ENCODE results near the gene SHISAL1.

The SHISAL1 gene

DNA sequence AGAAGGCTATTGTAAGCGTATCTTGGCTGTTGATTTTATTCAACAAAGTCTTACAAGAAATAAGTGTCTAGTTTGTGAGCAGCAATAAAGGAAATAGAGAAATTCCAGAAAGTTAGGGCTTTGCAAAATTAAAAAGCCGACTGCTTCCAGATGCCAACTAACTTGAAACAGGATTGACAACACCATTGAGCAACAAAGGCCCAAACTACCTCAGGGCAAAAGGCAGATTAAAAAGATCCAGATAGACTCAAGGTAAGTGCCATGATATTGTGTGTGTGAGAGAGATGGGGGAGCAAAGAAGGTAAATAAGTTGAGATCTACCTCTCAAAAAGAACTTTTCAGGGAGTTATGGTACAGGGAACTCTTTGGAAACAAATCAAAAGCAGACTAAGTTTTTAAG lies 82.9 kb downstream of the SHISAL1 start:
- Histone ChIP-seq H3K36me3 (no peaks in the 10 kb centered on the region), H3K9me3 (no peaks in the 10 kb centered on the region), H3K27me3 (no peaks in the 10 kb centered on the region), H3K4me1 (no peaks in the 10 kb centered on the region), H3K4me3 (ENCODE audit: low read depth, low read length) (no peak overlapping the region)
- TF ChIP-seq, protein P1, sequence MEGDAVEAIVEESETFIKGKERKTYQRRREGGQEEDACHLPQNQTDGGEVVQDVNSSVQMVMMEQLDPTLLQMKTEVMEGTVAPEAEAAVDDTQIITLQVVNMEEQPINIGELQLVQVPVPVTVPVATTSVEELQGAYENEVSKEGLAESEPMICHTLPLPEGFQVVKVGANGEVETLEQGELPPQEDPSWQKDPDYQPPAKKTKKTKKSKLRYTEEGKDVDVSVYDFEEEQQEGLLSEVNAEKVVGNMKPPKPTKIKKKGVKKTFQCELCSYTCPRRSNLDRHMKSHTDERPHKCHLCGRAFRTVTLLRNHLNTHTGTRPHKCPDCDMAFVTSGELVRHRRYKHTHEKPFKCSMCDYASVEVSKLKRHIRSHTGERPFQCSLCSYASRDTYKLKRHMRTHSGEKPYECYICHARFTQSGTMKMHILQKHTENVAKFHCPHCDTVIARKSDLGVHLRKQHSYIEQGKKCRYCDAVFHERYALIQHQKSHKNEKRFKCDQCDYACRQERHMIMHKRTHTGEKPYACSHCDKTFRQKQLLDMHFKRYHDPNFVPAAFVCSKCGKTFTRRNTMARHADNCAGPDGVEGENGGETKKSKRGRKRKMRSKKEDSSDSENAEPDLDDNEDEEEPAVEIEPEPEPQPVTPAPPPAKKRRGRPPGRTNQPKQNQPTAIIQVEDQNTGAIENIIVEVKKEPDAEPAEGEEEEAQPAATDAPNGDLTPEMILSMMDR (IDR thresholded peaks at IDR 0.05; ENCODE audit: low read depth, low read length), result no peak
- no peak for DNase-seq

DNA sequence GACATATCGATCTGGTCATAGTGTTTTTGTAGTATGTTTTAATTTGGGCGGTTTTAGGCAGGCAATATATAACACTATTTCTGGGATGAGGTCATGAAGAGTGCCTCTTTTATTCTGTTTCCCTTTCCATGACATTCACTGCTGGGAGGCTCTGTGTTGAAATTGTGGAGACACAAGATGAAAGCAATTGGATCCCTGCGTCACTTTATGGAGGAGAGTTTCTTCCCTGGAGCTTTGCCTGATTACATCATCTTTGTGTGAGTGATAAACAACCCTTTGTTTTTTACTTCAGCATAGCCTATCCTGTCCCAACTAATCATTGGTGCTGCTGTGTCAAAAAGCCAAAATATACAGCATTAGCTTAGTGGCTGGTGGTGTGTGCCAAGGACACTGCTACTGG lies 83.4 kb downstream of the SHISAL1 start:
- TF ChIP-seq, protein P1 (IDR thresholded peaks at IDR 0.05; ENCODE audit: low read depth, low read length), result no peak
- no peaks in the 10 kb centered on the region for H3K36me3 ChIP-seq
- no peak for DNase-seq
- H3K27me3 ChIP-seq, result no peaks in the 10 kb centered on the region
- no peak overlapping the region for H3K4me3 ChIP-seq (ENCODE audit: low read depth, low read length)
- no peaks in the 10 kb centered on the region for H3K4me1 ChIP-seq
- no peaks in the 10 kb centered on the region for H3K9me3 ChIP-seq

DNA sequence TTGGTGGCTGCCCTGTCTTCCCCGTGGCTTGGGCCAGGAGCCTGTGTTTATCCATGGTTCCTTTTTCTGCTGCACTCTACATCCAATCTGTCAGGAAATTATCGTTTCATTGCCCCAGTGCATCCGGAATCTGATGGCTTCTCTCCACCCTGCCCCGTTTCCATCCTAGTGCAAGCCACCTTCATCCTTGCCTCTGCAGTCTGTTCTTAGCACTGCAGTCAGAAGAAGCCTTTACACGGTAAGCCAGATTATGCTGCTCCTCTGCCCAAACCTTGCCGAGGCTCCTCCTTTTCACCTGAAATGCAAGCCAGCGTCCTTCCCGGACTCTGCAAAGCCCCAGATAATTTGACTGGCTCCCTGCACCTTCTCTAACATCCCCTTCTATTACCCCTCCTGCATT lies 86.9 kb downstream of the SHISAL1 start:
- H3K36me3 ChIP-seq, result no peaks in the 10 kb centered on the region
- H3K4me3 ChIP-seq (ENCODE audit: low read depth, low read length), result no peak overlapping the region
- DNase-seq, result no peak
- H3K9me3 ChIP-seq, result no peaks in the 10 kb centered on the region; the same call in none of the 2 replicates
- TF ChIP-seq, protein P1 (IDR thresholded peaks at IDR 0.05; ENCODE audit: low read depth, low read length), result no peak
- H3K4me1 ChIP-seq, result no peaks in the 10 kb centered on the region
- H3K27me3 ChIP-seq, result no peaks in the 10 kb centered on the region

DNA sequence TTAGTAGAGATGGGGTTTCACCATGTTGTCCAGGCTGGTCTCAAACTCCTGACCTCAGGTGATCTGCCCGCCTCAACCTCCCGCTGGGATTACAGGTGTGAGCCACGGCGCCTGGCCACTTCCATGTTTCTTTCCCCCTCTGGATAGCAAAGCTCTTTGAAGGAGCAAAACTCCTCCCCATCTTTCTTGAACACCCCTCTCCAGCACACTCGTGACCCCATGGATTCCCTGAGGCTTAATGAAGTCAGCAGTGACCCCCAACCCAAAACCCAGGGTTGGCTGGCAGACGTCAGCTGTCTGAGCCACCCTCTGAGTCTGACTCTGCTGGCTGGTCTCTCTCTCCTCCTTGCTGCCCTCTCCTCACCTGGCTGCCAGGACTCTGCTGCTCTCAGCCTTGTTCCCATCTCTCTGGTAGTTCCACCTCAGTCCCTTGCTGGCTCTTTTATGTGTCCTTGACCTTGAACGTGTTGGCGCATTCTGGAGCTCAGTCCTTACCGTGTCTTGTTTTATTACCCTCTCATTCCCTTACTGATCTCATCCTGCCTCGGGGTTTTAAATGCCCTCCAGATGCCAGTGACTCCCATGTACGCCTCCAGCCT lies 87.6 kb downstream of the SHISAL1 start:
- DNase-seq, result no peak
- Histone ChIP-seq H3K27me3 (no peaks in the 10 kb centered on the region), H3K36me3 (no peaks in the 10 kb centered on the region), H3K9me3 (no peaks in the 10 kb centered on the region; the same call in none of the 2 replicates), H3K4me3 (ENCODE audit: low read depth, low read length) (no peak overlapping the region), H3K4me1 (no peaks in the 10 kb centered on the region)
- TF ChIP-seq, protein P1 (IDR thresholded peaks at IDR 0.05; ENCODE audit: low read depth, low read length), result no peak

DNA sequence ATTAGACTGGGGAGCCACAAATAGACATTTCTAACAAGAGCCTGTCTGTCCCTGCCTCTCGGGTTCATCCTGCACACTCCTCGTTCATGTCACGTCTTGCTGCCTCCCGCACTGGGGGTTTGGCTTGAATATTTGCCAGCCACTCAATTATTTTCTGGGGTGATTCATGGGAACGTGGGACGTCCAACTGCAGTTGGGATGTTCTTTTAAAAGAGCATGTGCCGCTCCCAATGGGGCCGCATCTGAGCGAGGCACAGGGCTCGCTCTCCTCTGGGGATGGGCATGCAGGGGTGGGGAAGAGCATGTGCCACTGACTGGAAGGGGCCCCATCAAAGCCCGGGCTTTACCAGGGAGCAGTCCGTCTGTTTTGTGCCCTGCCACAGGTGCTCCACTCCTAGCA lies 88.6 kb downstream of the SHISAL1 start:
- TF ChIP-seq, protein P1 (IDR thresholded peaks at IDR 0.05; ENCODE audit: low read depth, low read length), result no peak
- H3K9me3 ChIP-seq, result no peaks in the 10 kb centered on the region; the same call in none of the 2 replicates
- no peaks in the 10 kb centered on the region for H3K4me1 ChIP-seq
- no peaks in the 10 kb centered on the region for H3K36me3 ChIP-seq
- H3K4me3 ChIP-seq (ENCODE audit: low read depth, low read length), result no peak overlapping the region
- no peak for DNase-seq
- no peaks in the 10 kb centered on the region for H3K27me3 ChIP-seq

DNA sequence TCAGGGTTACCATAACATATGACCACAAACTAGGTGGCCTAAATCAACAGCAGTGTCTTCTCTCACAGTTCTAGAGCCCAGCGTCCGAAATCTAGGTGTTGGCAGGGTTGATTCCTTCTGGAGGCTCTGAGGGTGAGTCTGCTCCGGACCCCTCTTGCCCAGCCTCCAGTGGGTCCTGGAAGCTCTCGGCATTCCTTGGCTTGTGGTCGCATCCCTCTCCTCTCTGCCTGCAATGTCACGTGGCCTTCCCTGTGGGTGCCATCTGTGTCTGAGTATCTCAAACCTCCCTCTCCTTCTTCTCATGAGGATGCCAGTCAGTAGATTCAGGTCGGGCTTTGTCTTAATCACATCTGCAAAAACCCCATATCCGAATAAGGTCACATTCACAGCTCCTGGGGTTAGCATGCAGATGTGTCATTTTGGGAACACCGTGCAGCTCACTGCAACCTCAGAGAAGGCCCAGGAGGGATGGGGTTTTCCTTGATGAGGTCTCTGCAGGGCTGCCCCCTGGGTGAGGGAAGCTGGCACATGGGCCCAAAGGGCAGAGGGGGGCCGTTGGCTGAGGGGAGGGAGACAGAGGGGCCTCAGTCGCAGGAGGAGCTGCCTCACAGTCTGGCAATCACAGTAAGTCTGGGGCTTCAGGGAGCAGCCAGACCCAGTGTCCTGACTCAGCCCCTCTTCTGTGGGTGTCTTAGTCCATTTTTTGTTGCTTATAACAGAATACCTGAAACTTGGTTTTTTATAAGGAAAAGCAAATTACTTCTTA lies 90.9 kb downstream of the SHISAL1 start:
- Histone ChIP-seq H3K9me3 (no peaks in the 10 kb centered on the region; the same call in none of the 2 replicates), H3K36me3 (no peaks in the 10 kb centered on the region), H3K4me3 (ENCODE audit: low read depth, low read length) (no peak overlapping the region), H3K27me3 (no peaks in the 10 kb centered on the region), H3K4me1 (no peaks in the 10 kb centered on the region)
- no peak for DNase-seq
- TF ChIP-seq, protein P1 (IDR thresholded peaks at IDR 0.05; ENCODE audit: low read depth, low read length), result no peak
